HG03432 (cell line): ENCODE results near the gene RTN4RL1.
A peak's percentile ranks its signal among the peaks of the same experiment; 100 is the strongest.

ENCODE experiments used
- ATAC-seq: cut with Tn5 transposase; IDR thresholded peaks from one replicate; pipeline ENCODE4 v1.9.1; 2021; ENCODE audit warnings: mild to moderate bottlenecking, moderate library complexity; ENCODE audit not compliant: unreplicated experiment

The RTN4RL1 gene

GRCh38 chr17:2048805-2049204, 23.7 kb upstream of the RTN4RL1 start:
- ATAC-seq: no peak

GRCh38 chr17:2047590-2047989, 22.5 kb upstream of the RTN4RL1 start:
- ATAC-seq: no peak

GRCh38 chr17:2044263-2044894, 19.2 kb upstream of the RTN4RL1 start:
- ATAC-seq: no peak

GRCh38 chr17:2043785-2044184, 18.7 kb upstream of the RTN4RL1 start:
- ATAC-seq: no peak

GRCh38 chr17:2042933-2043332, 17.8 kb upstream of the RTN4RL1 start:
- ATAC-seq: no peak

- no peak for ATAC-seq
Observed at GRCh38 chr17:2042390-2042847, 17.3 kb upstream of the RTN4RL1 start.

- ATAC-seq: peak; percentile 90
Observed at GRCh38 chr17:2041561-2042389, 16.6 kb upstream of the RTN4RL1 start, which contains the start of gene OVCA2. TSS of gene OVCA2 (plus strand) at chr17:2042022. CDS start at chr17:2042048, 26 bp downstream.

GRCh38 chr17:2040942-2041560, 15.9 kb upstream of the RTN4RL1 start:
- no peak for ATAC-seq

- ATAC-seq: no peak
Observed at GRCh38 chr17:2040219-2040827, 15.2 kb upstream of the RTN4RL1 start.

- no peak for ATAC-seq
Observed at GRCh38 chr17:2037155-2037554, 12.0 kb upstream of the RTN4RL1 start.

GRCh38 chr17:2035541-2036488, 10.7 kb upstream of the RTN4RL1 start:
- ATAC-seq: no peak

- no peak for ATAC-seq
Observed at GRCh38 chr17:2034806-2035540, 9.8 kb upstream of the RTN4RL1 start.

GRCh38 chr17:2034157-2034556, 9.0 kb upstream of the RTN4RL1 start:
- no peak for ATAC-seq

GRCh38 chr17:2033153-2033552, 8.0 kb upstream of the RTN4RL1 start:
- ATAC-seq: no peak

GRCh38 chr17:2030779-2031163, 5.6 kb upstream of the RTN4RL1 start:
- peak; percentile 18 for ATAC-seq

GRCh38 chr17:2029911-2030778, 5.0 kb upstream of the RTN4RL1 start, which contains the start of gene DPH1:
TSS of gene DPH1 (plus strand) at chr17:2030153. CDS start at chr17:2030170, 17 bp downstream.
- peak; percentile 76 for ATAC-seq

- no peak for ATAC-seq
Observed at GRCh38 chr17:2028737-2029136, 3.6 kb upstream of the RTN4RL1 start.

GRCh38 chr17:2028234-2028614, 3.1 kb upstream of the RTN4RL1 start:
- no peak for ATAC-seq
